Fibroblast of lung (primary cell): ENCODE results near the gene ITFG1.
"Not testable (repeated sequence)": the region's sequence is repeated elsewhere in the genome, so short reads cannot be mapped to it uniquely, and the experiment has no call there.

Source experiments
- CTCF ChIP-seq, 2 donors: IDR thresholded peaks in 1 of 2; conservative IDR thresholded peaks in 1 of 2; 1 replicate in 1 of 2; 2 replicates in 1 of 2; pipeline ENCODE4 v1.5.1; 2011 to 2012; ENCODE audit warnings: low read length in 2 of 2, control low read depth in 1 of 2, inconsistent platforms in 1 of 2, low read depth in 1 of 2, mild to moderate bottlenecking in 1 of 2
- EZH2 ChIP-seq: IDR thresholded peaks from 2 replicates; pipeline ENCODE4 v1.5.1; 2012; ENCODE audit warnings: low read length, control low read depth, mild to moderate bottlenecking; ENCODE audit errors: missing control alignments

GRCh38 chr16:47349029-47349428 lies 111.8 kb downstream of the ITFG1 start:
- not testable (repeated sequence) for TF ChIP-seq CTCF (conservative IDR thresholded peaks at IDR 0.05 in 1 of 2, IDR thresholded peaks at IDR 0.05 in 1 of 2; ENCODE audit: low read depth in 1 of 2, low read length in 2 of 2); EZH2
